Measurements from ENCODE around the gene INSYN2B. TPM values are rescaled to one million over a fixed set of nuclear protein-coding genes. Genes with fewer than 3 reads are reported as not detected.

Gene INSYN2B
- total and polyA plus RNA-seq, 10 donors: 0.09 to 5.5 (median 1.1) TPM

- TF ChIP-seq POLR2A (IDR thresholded peaks at IDR 0.05): no peak
- no peak for TF ChIP-seq POLR2AphosphoS5 (IDR thresholded peaks at IDR 0.05)
- TF ChIP-seq CTCF (IDR thresholded peaks at IDR 0.05 in 8 of 11, conservative IDR thresholded peaks at IDR 0.05 in 3 of 11): no peak
- Histone ChIP-seq H3K9me3 (no peaks in the 10 kb centered on the region), H3K4me1 (peaks cover 0 to 55% (median 24%) of the 10 kb centered on the region in 6 donors), H3K36me3 (peaks cover 0 to 62% (median 2%) of the 10 kb centered on the region in 6 donors), H3K4me3 (no peak overlapping the region), H3K27ac (peak overlapping the region in 5 of 8 donors; percentile 39 to 81 (median 77)), H3K27me3 (replicated peaks in 1 of 7) (no peaks in the 10 kb centered on the region)
- DNase-seq: no peak
- intact Hi-C loops (cut with DNase I; ENCODE audit: low total_unique reads): no loop called here
- 56 to 73% (median 62%) methylated on average over 5 of the region's 5 CpGs for WGBS, 5 donors
Measured at GRCh38 chr5:169873642-169874041, 106.7 kb downstream of the INSYN2B start.

- WGBS, 5 donors: 94 to 99% (median 96%) methylated on average over 5 of the region's 5 CpGs
- Histone ChIP-seq H3K27me3 (replicated peaks in 1 of 7) (no peaks in the 10 kb centered on the region), H3K4me1 (peaks cover 0 to 45% (median 24%) of the 10 kb centered on the region in 6 donors), H3K9me3 (no peaks in the 10 kb centered on the region), H3K36me3 (peaks cover 0 to 74% (median 6%) of the 10 kb centered on the region in 6 donors), H3K4me3 (no peak overlapping the region), H3K27ac (no peak overlapping the region)
- DNase-seq: no peak
- intact Hi-C loops (cut with DNase I; ENCODE audit: low total_unique reads): no loop called here
- no peak for TF ChIP-seq POLR2AphosphoS5 (IDR thresholded peaks at IDR 0.05)
- TF ChIP-seq CTCF (IDR thresholded peaks at IDR 0.05 in 8 of 11, conservative IDR thresholded peaks at IDR 0.05 in 3 of 11): no peak
- TF ChIP-seq POLR2A (IDR thresholded peaks at IDR 0.05): no peak
Measured at GRCh38 chr5:169871826-169872490, 108.3 kb downstream of the INSYN2B start.

- Histone ChIP-seq H3K27me3 (replicated peaks in 1 of 7) (no peaks in the 10 kb centered on the region), H3K4me3 (no peak overlapping the region), H3K36me3 (peaks cover 0 to 80% (median 9%) of the 10 kb centered on the region in 6 donors), H3K27ac (no peak overlapping the region), H3K4me1 (peaks cover 0 to 28% (median 19%) of the 10 kb centered on the region in 6 donors), H3K9me3 (no peaks in the 10 kb centered on the region)
- intact Hi-C loops (cut with DNase I; ENCODE audit: low total_unique reads): no loop called here
- no peak for TF ChIP-seq CTCF (IDR thresholded peaks at IDR 0.05 in 8 of 11, conservative IDR thresholded peaks at IDR 0.05 in 3 of 11)
- TF ChIP-seq POLR2A (IDR thresholded peaks at IDR 0.05): no peak
- 91 to 99% (median 96%) methylated on average over 2 of the region's 2 CpGs for WGBS, 5 donors
- no peak for DNase-seq
Measured at GRCh38 chr5:169870211-169870610, 110.1 kb downstream of the INSYN2B start.

- Histone ChIP-seq H3K4me1 (peaks cover 0 to 17% (median 8%) of the 10 kb centered on the region in 6 donors), H3K27me3 (replicated peaks in 1 of 7) (no peaks in the 10 kb centered on the region), H3K27ac (no peak overlapping the region), H3K4me3 (no peak overlapping the region), H3K36me3 (peaks cover 0 to 82% (median 11%) of the 10 kb centered on the region in 6 donors), H3K9me3 (no peaks in the 10 kb centered on the region)
- TF ChIP-seq POLR2AphosphoS5 (IDR thresholded peaks at IDR 0.05): no peak
- TF ChIP-seq POLR2A (IDR thresholded peaks at IDR 0.05): no peak
- TF ChIP-seq CTCF (IDR thresholded peaks at IDR 0.05 in 8 of 11, conservative IDR thresholded peaks at IDR 0.05 in 3 of 11): no peak
- WGBS, 5 donors: 95 to 99% (median 98%) methylated on average over 3 of the region's 3 CpGs
- intact Hi-C loops (cut with DNase I; ENCODE audit: low total_unique reads): no loop called here
- no peak for DNase-seq
Measured at GRCh38 chr5:169869066-169869465, 111.2 kb downstream of the INSYN2B start.

Measured in spleen (tissue), 11 donors.